HG02840 (cell line): Measurements from ENCODE around the gene LARP1.
A peak's percentile ranks its signal among the peaks of the same experiment; 100 is the strongest.

Experiments
- ATAC-seq: cut with Tn5 transposase; IDR thresholded peaks from one replicate; pipeline ENCODE4 v1.9.1; 2021; ENCODE audit warnings: mild to moderate bottlenecking, moderate library complexity, moderate number of reproducible peaks; ENCODE audit not compliant: unreplicated experiment, low FRiP score

The LARP1 gene

GRCh38 chr5:154786414-154786813, 31.2 kb downstream of the LARP1 start:
- no peak for ATAC-seq

GRCh38 chr5:154788212-154788611, 33.0 kb downstream of the LARP1 start:
- ATAC-seq = no peak

- peak; percentile 75 for ATAC-seq
Measured at GRCh38 chr5:154791535-154791934, 36.4 kb downstream of the LARP1 start.

GRCh38 chr5:154793599-154794524, 38.7 kb downstream of the LARP1 start:
- ATAC-seq = no peak

- no peak for ATAC-seq
Measured at GRCh38 chr5:154794525-154795234, 39.5 kb downstream of the LARP1 start.

GRCh38 chr5:154795235-154795596, 40.0 kb downstream of the LARP1 start:
- ATAC-seq = no peak

- ATAC-seq = no peak
Measured at GRCh38 chr5:154797762-154798161, 42.6 kb downstream of the LARP1 start.

GRCh38 chr5:154800582-154800981, 45.4 kb downstream of the LARP1 start:
- ATAC-seq = no peak

- ATAC-seq = no peak
Measured at GRCh38 chr5:154801083-154801482, 45.9 kb downstream of the LARP1 start.

GRCh38 chr5:154802050-154802449, 46.9 kb downstream of the LARP1 start:
- ATAC-seq = no peak

- no peak for ATAC-seq
Measured at GRCh38 chr5:154806176-154806575, 51.0 kb downstream of the LARP1 start.

GRCh38 chr5:154811239-154811638, 56.1 kb downstream of the LARP1 start:
- ATAC-seq = no peak

- no peak for ATAC-seq
Measured at GRCh38 chr5:154811653-154812465, 56.7 kb downstream of the LARP1 start.

GRCh38 chr5:154813158-154813557, 58.0 kb downstream of the LARP1 start:
- ATAC-seq = no peak

- no peak for ATAC-seq
Measured at GRCh38 chr5:154813736-154814135, 58.6 kb downstream of the LARP1 start.

GRCh38 chr5:154815025-154815424, 59.8 kb downstream of the LARP1 start:
- ATAC-seq = no peak

GRCh38 chr5:154815684-154816247, 60.6 kb downstream of the LARP1 start:
- ATAC-seq = no peak

- no peak for ATAC-seq
Measured at GRCh38 chr5:154816891-154817492, 61.8 kb downstream of the LARP1 start.

GRCh38 chr5:154817815-154818214, 62.6 kb downstream of the LARP1 start:
- ATAC-seq = no peak

- ATAC-seq = no peak
Measured at GRCh38 chr5:154818471-154819116, 63.4 kb downstream of the LARP1 start.
